ENCODE measurements around the gene SPATA2L.

Gene SPATA2L

GRCh38 chr16:89660146-89660545, 41.4 kb downstream of the SPATA2L start:
- DNase-seq (ENCODE audit: insufficient read length, low spot score) = no peak
- no peak for FAIRE-seq
- no peak for TF ChIP-seq CTCF (IDR thresholded peaks at IDR 0.05; ENCODE audit: insufficient read depth, missing control alignments)

GRCh38 chr16:89658221-89658879, 43.2 kb downstream of the SPATA2L start:
- TF ChIP-seq CTCF (IDR thresholded peaks at IDR 0.05; ENCODE audit: insufficient read depth, missing control alignments) = no peak
- DNase-seq (ENCODE audit: insufficient read length, low spot score) = no peak
- no peak for FAIRE-seq

GRCh38 chr16:89657442-89658220, 43.9 kb downstream of the SPATA2L start, which contains the start of the genes CHMP1A and SPATA33:
TSS of gene CHMP1A (minus strand) at chr16:89657708. CDS start at chr16:89657588, 120 bp downstream.
TSS of gene SPATA33 (plus strand) at chr16:89657836. CDS start at chr16:89657912, 76 bp downstream.
- TF ChIP-seq CTCF (IDR thresholded peaks at IDR 0.05; ENCODE audit: insufficient read depth, missing control alignments) = no peak
- DNase-seq (ENCODE audit: insufficient read length, low spot score) = peak; percentile 68
- FAIRE-seq = no peak

- FAIRE-seq (no peak), DNase-seq (ENCODE audit: insufficient read length, low spot score) (no peak)
- no peak for TF ChIP-seq CTCF (IDR thresholded peaks at IDR 0.05; ENCODE audit: insufficient read depth, missing control alignments)
These were observed 44.9 kb downstream of the SPATA2L start for GRCh38 chr16:89656435-89657121.

- no peak for TF ChIP-seq CTCF (IDR thresholded peaks at IDR 0.05; ENCODE audit: insufficient read depth, missing control alignments)
These were observed 46.4 kb downstream of the SPATA2L start for GRCh38 chr16:89655062-89655643.

GRCh38 chr16:89653656-89654295, 47.7 kb downstream of the SPATA2L start:
- no peak for TF ChIP-seq CTCF (IDR thresholded peaks at IDR 0.05; ENCODE audit: insufficient read depth, missing control alignments)
- DNase-seq (ENCODE audit: insufficient read length, low spot score) = no peak
- FAIRE-seq = no peak

More at GRCh38 chr16:89655062-89655643, 46.4 kb downstream of the SPATA2L start:
- FAIRE-seq = no peak
- no peak for DNase-seq (ENCODE audit: insufficient read length, low spot score)

All from D721Med (cell line).